ENCODE results near the gene PXDN.
A peak's percentile ranks its signal among the peaks of the same experiment; 100 is the strongest.
"Not testable (repeated sequence)": the region's sequence is repeated elsewhere in the genome, so short reads cannot be mapped to it uniquely, and the experiment has no call there.

The PXDN gene

DNA sequence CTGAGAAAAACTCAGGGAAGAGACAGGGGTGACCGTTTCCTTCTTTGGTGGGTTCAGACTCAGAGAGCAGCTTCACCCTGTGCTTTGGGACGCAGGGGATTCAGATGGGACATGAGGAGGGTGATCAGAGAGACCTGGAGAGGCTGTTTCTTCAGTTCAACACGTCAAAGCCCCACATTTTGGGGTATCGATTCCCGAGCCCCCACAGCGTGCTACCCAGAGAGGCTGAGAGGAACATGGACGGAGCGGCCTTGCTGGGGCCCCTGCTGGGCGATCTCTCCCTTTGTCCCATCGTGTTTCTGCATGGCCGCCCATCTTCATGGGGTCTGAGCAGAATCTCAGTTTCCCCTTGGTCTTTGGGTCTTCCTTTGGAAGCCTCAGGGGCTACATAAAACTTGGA, 38.2 kb upstream of the PXDN start:
- Mint-ChIP-seq H3K9me3 (no peaks in the 10 kb centered on the region), H3K36me3 (ENCODE audit: low read depth) (no peaks in the 10 kb centered on the region), H3K27ac (no peak overlapping the region), H3K27me3 (ENCODE audit: low read depth) (peaks cover 3% of the 10 kb centered on the region), H3K4me3 (no peak overlapping the region), H3K4me1 (ENCODE audit: low read depth) (peaks cover 11% of the 10 kb centered on the region)

DNA sequence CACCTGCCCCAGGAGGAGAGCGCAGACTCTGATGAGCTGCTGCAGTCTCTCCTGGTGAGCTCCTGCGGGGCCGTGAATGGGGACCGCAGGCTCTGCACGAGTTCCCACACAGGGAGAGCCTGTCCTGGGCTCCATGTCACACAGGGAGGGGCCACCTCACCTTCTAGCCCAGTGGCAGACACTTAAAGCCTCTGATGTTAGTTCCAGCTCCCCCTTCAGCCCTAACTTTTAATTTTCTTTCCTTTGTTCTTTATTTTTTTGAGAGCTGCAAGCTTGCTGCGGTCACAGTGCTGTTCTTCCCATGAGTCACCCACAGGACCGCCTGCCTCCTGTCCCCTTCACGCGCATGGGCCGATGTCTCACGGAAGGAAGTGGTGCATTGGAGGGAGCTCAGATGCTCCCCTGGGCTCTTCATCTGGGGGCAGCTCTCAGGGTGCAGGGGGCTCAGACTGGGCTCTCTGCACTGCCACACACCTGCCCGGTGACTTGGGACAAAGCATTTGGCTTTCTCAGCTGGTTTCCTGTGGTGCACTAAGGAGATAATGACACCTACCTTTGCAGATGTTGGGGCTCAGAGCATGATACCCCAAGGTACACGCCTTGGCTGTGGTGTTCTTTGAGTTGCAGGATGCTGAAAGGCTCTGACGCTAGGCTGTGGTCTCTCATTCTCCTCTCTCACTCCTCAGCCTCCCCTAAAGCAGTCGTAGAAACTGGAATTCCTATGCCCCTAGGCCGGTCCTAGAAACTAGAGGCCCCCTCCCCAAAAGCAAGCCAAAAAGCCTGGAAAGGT, 37.2 kb upstream of the PXDN start:
- no peaks in the 10 kb centered on the region for H3K9me3 Mint-ChIP-seq
- H3K27ac Mint-ChIP-seq: peak overlapping the region; percentile 59
- H3K4me3 Mint-ChIP-seq: peak overlapping the region; percentile 14
- no peaks in the 10 kb centered on the region for H3K36me3 Mint-ChIP-seq (ENCODE audit: low read depth)
- H3K27me3 Mint-ChIP-seq (ENCODE audit: low read depth): peaks cover 3% of the 10 kb centered on the region
- peaks cover 11% of the 10 kb centered on the region for H3K4me1 Mint-ChIP-seq (ENCODE audit: low read depth)

DNA sequence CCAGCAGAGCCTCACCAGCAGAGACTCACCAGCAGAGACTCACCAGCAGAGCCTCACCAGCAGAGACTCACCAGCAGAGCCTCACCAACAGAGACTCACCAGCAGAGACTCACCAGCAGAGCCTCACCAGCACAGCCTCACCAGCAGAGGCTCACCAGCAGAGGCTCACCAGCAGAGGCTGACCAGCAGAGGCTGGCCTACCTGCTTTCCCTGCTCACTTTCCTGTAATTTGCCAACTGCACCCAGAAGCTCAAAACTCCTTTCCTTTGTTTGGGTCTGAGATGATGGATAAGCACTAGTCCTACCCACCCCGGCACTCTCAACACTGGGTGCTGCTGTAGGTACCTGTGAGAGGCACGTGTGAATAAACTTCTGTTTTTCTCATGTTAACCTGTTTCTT, 36.4 kb upstream of the PXDN start:
- H3K27me3 Mint-ChIP-seq (ENCODE audit: low read depth): peaks cover 3% of the 10 kb centered on the region
- peaks cover 11% of the 10 kb centered on the region for H3K4me1 Mint-ChIP-seq (ENCODE audit: low read depth)
- no peak overlapping the region for H3K27ac Mint-ChIP-seq
- no peak overlapping the region for H3K4me3 Mint-ChIP-seq
- H3K9me3 Mint-ChIP-seq: no peaks in the 10 kb centered on the region
- no peaks in the 10 kb centered on the region for H3K36me3 Mint-ChIP-seq (ENCODE audit: low read depth)

- H3K9me3 Mint-ChIP-seq; H3K27ac Mint-ChIP-seq; H3K4me3 Mint-ChIP-seq; H3K36me3 Mint-ChIP-seq (ENCODE audit: low read depth); H3K27me3 Mint-ChIP-seq (ENCODE audit: low read depth): not testable (repeated sequence)
- peaks cover 11% of the 10 kb centered on the region for H3K4me1 Mint-ChIP-seq (ENCODE audit: low read depth)
These were observed 35.7 kb upstream of the PXDN start for GRCh38 chr2:1780054-1780453.

GRCh38 chr2:1778566-1778965, 34.3 kb upstream of the PXDN start:
- Mint-ChIP-seq H3K27ac (no peak overlapping the region), H3K36me3 (ENCODE audit: low read depth) (no peaks in the 10 kb centered on the region), H3K9me3 (no peaks in the 10 kb centered on the region), H3K27me3 (ENCODE audit: low read depth) (no peaks in the 10 kb centered on the region), H3K4me3 (no peak overlapping the region), H3K4me1 (ENCODE audit: low read depth) (peaks cover 11% of the 10 kb centered on the region)

DNA sequence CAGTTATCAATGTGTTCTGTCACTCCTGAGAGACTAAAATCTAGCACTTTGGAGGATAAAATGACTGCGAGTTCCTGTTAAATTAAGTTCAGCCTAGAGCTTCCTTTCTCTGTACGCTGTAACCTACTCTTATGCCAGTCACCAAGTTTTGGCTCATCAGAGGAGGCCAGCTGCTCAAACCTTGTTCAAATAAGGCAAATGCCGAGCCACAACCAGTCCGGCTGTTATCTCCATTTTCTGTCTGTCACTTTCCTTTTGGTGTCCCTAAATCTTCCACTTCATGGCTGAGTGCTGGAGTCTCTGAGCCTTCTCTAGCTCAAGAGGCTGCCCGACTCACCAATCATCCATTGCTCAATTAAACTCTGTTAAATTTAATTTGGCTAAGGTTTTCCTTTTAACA, 33.5 kb upstream of the PXDN start:
- Mint-ChIP-seq H3K4me1 (ENCODE audit: low read depth) (peaks cover 10% of the 10 kb centered on the region), H3K9me3 (no peaks in the 10 kb centered on the region), H3K36me3 (ENCODE audit: low read depth) (no peaks in the 10 kb centered on the region), H3K27ac (no peak overlapping the region), H3K4me3 (no peak overlapping the region), H3K27me3 (ENCODE audit: low read depth) (no peaks in the 10 kb centered on the region)

DNA sequence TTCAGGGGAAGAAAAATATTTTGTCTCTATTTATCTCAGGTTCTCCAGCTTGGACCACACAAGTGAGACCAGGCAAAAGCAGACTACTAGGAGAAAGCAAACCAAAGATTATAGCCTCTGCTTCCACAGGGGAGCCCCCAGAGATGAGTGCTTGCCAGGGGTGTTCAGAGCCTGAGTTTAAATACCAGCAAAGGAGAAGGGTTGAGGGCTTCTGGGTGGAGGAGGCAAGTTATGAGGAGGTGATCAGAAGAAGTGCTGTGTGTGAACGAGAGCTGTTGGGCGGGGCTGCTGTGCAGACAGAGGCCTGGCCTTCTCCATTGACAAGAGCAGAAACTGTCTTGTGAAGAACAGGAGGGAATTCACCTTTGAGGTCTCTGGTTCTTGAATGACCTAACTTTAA, 32.8 kb upstream of the PXDN start:
- H3K27ac Mint-ChIP-seq: no peak overlapping the region

GRCh38 chr2:1775511-1776035, 31.3 kb upstream of the PXDN start:
- H3K36me3 Mint-ChIP-seq (ENCODE audit: low read depth): no peaks in the 10 kb centered on the region
- no peaks in the 10 kb centered on the region for H3K9me3 Mint-ChIP-seq
- no peak overlapping the region for H3K27ac Mint-ChIP-seq
- H3K27me3 Mint-ChIP-seq (ENCODE audit: low read depth): no peaks in the 10 kb centered on the region
- H3K4me3 Mint-ChIP-seq: no peak overlapping the region
- H3K4me1 Mint-ChIP-seq (ENCODE audit: low read depth): no peaks in the 10 kb centered on the region

More for the DNA sequence above, 32.8 kb upstream of the PXDN start:
- no peaks in the 10 kb centered on the region for H3K36me3 Mint-ChIP-seq (ENCODE audit: low read depth)
- peaks cover 9% of the 10 kb centered on the region for H3K4me1 Mint-ChIP-seq (ENCODE audit: low read depth)
- H3K9me3 Mint-ChIP-seq: no peaks in the 10 kb centered on the region
- H3K4me3 Mint-ChIP-seq: no peak overlapping the region
- H3K27me3 Mint-ChIP-seq (ENCODE audit: low read depth): no peaks in the 10 kb centered on the region

DNA sequence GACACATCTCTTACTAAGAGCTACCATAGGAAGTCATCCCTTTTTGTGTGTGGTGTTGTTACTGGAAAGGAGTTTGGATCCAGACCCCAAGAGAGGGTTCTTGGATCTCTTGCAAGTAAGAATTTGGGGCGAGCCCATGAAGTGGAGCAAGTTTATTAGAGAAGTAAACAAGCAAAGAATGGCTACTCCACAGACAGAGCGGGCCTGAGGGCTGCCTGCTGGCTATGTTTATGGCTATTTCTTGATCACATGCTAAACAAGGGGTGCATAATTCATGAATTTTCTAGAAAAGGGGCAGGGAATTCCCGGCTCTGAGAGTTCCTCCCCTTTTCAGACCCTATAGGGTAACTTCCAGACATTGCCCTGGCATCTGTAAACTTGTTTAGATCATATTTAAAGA, 30.6 kb upstream of the PXDN start:
- Mint-ChIP-seq H3K9me3 (no peaks in the 10 kb centered on the region), H3K4me3 (no peak overlapping the region), H3K27ac (no peak overlapping the region), H3K4me1 (ENCODE audit: low read depth) (no peaks in the 10 kb centered on the region), H3K36me3 (ENCODE audit: low read depth) (no peaks in the 10 kb centered on the region), H3K27me3 (ENCODE audit: low read depth) (no peaks in the 10 kb centered on the region)

DNA sequence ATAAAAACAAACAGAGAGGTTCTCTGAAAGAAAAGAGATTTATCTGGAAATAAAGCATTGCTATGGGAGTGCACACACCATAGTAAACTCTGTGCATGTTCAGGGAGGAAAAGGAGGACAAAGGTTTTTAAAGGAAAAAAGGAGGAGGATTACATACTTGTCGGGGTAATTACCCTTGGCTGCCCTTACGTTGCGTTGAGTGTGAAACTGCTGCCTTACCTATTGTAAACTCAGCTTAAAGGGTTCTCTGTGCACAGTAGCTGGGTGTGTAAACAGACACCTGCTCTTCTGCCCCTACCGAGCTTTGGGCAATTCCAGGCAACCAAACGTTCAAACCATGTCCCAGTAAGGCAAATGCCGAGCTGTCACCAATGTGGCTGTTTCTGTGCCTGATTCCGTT, 29.6 kb upstream of the PXDN start:
- Mint-ChIP-seq H3K36me3 (ENCODE audit: low read depth) (no peaks in the 10 kb centered on the region), H3K9me3 (no peaks in the 10 kb centered on the region), H3K4me3 (no peak overlapping the region), H3K27ac (no peak overlapping the region), H3K27me3 (ENCODE audit: low read depth) (no peaks in the 10 kb centered on the region), H3K4me1 (ENCODE audit: low read depth) (no peaks in the 10 kb centered on the region)

- H3K4me1 Mint-ChIP-seq (ENCODE audit: low read depth): no peaks in the 10 kb centered on the region
- no peaks in the 10 kb centered on the region for H3K9me3 Mint-ChIP-seq
- H3K36me3 Mint-ChIP-seq (ENCODE audit: low read depth): no peaks in the 10 kb centered on the region
- no peak overlapping the region for H3K4me3 Mint-ChIP-seq
- no peak overlapping the region for H3K27ac Mint-ChIP-seq
- no peaks in the 10 kb centered on the region for H3K27me3 Mint-ChIP-seq (ENCODE audit: low read depth)
These were observed 28.4 kb upstream of the PXDN start for GRCh38 chr2:1772471-1773267.

GRCh38 chr2:1771626-1772280, 27.4 kb upstream of the PXDN start:
- Mint-ChIP-seq H3K9me3 (no peaks in the 10 kb centered on the region), H3K27ac (no peak overlapping the region), H3K4me3 (no peak overlapping the region), H3K4me1 (ENCODE audit: low read depth) (no peaks in the 10 kb centered on the region), H3K27me3 (ENCODE audit: low read depth) (no peaks in the 10 kb centered on the region), H3K36me3 (ENCODE audit: low read depth) (no peaks in the 10 kb centered on the region)

DNA sequence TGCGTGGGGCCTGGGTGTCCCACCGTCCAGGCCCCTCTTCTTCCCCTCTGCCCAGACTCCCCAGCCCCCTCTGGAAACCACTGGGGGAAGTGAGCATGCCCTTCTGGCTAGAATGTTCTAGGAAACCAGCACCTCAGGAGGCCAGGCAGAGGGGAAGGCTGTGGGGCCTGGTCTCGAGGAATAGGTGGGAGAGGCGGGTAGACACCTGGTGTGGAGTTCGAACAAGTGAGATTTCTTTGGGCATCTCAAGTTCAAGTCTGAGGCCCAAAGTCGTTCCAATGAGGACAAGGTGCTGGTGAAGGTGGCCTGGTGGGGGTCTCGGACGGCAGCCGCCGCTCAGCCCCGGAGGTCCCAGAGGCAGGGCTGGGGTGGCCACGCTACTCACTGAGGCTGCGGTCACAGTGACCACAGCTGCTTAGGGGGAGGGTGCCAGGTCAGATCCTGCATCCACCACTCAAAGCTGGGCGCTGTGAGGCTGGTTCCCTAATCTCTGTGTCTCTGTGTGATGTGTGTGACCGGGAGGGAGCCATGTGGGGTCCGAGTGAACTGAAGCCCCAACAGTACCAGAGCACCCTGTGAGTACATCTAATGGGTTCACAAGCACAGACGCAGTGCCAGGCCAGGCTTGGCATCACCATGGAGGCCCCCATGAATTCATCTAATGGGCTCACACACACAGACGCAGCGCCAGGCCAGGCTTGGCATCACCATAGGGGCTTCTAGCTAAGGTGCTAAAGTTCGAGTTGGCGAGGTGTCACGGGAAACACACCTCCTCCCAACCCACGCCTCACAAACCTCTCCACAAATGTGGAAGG, 26.5 kb upstream of the PXDN start:
- no peak overlapping the region for H3K27ac Mint-ChIP-seq
- no peaks in the 10 kb centered on the region for H3K36me3 Mint-ChIP-seq (ENCODE audit: low read depth)
- no peak overlapping the region for H3K4me3 Mint-ChIP-seq
- H3K4me1 Mint-ChIP-seq (ENCODE audit: low read depth): no peaks in the 10 kb centered on the region
- no peaks in the 10 kb centered on the region for H3K27me3 Mint-ChIP-seq (ENCODE audit: low read depth)
- no peaks in the 10 kb centered on the region for H3K9me3 Mint-ChIP-seq
